GM19193 (cell line): ENCODE measurements around the gene IQGAP3.
A peak's percentile ranks its signal among the peaks of the same experiment; 100 is the strongest.

Source experiments
- POLR2A ChIP-seq: IDR thresholded peaks from 4 replicates; pipeline ENCODE4 v1.6.1; 2011; ENCODE audit not compliant: insufficient read depth, insufficient read length; ENCODE audit errors: extremely low read depth

Gene IQGAP3

GRCh38 chr1:156598125-156598524, 25.8 kb upstream of the IQGAP3 start:
- TF ChIP-seq POLR2A, result no peak

GRCh38 chr1:156596426-156596825, 24.1 kb upstream of the IQGAP3 start:
- no peak for TF ChIP-seq POLR2A

GRCh38 chr1:156595016-156595415, 22.7 kb upstream of the IQGAP3 start:
- TF ChIP-seq POLR2A, result no peak

- no peak for TF ChIP-seq POLR2A
These were observed 21.8 kb upstream of the IQGAP3 start for GRCh38 chr1:156594190-156594589.

GRCh38 chr1:156593661-156593989, 21.3 kb upstream of the IQGAP3 start:
- peak; percentile 20 for TF ChIP-seq POLR2A

- TF ChIP-seq POLR2A, result peak; percentile 13
These were observed 20.7 kb upstream of the IQGAP3 start for GRCh38 chr1:156592910-156593660.

- no peak for TF ChIP-seq POLR2A
These were observed 20.0 kb upstream of the IQGAP3 start for GRCh38 chr1:156592158-156592909.

- TF ChIP-seq POLR2A, result peak; percentile 95
These were observed 19.2 kb upstream of the IQGAP3 start, which contains the start of gene NAXE for GRCh38 chr1:156591432-156592157. Gene NAXE (plus strand): TSS chr1:156591776. CDS start chr1:156591805, 29 bp downstream.

GRCh38 chr1:156591181-156591431, 18.7 kb upstream of the IQGAP3 start:
- no peak for TF ChIP-seq POLR2A

- no peak for TF ChIP-seq POLR2A
These were observed 18.2 kb upstream of the IQGAP3 start for GRCh38 chr1:156590326-156591180.

- TF ChIP-seq POLR2A, result no peak
These were observed 17.2 kb upstream of the IQGAP3 start for GRCh38 chr1:156589546-156589945.

GRCh38 chr1:156586892-156587477, 14.6 kb upstream of the IQGAP3 start:
- TF ChIP-seq POLR2A, result no peak

- TF ChIP-seq POLR2A, result no peak
These were observed 14.0 kb upstream of the IQGAP3 start for GRCh38 chr1:156586323-156586722.

- no peak for TF ChIP-seq POLR2A
These were observed 12.4 kb upstream of the IQGAP3 start for GRCh38 chr1:156584813-156585212.
